HEK293T (cell line): ENCODE measurements around the gene PRR22.
A peak's percentile ranks its signal among the peaks of the same experiment; 100 is the strongest.

Experiments used
- ARNT ChIP-seq: fragments of 450-650 bp; IDR thresholded peaks from 2 replicates; pipeline ENCODE4 v1.6.1; 2017; ENCODE audit warnings: mild to moderate bottlenecking
- BHLHE40 ChIP-seq: fragments of 450-650 bp; IDR thresholded peaks from 2 replicates; pipeline ENCODE4 v1.6.1; 2016; ENCODE audit warnings: mild to moderate bottlenecking, moderate library complexity, borderline replicate concordance
- ELF4 ChIP-seq: fragments of 450-650 bp; IDR thresholded peaks from 2 replicates; pipeline ENCODE4 v1.6.1; 2017; ENCODE audit warnings: antibody characterized with exemption
- FOXA1 ChIP-seq: fragments of 450-650 bp; IDR thresholded peaks from 2 replicates; pipeline ENCODE4 v1.6.1; 2016; ENCODE audit warnings: mild to moderate bottlenecking
- FOXK2 ChIP-seq: fragments of 450-650 bp; IDR thresholded peaks from 2 replicates; pipeline ENCODE4 v1.6.1; 2016; ENCODE audit warnings: mild to moderate bottlenecking
- FOXM1 ChIP-seq: fragments of 450-650 bp; IDR thresholded peaks from 2 replicates; pipeline ENCODE4 v1.6.1; 2017; ENCODE audit warnings: mild to moderate bottlenecking, borderline replicate concordance
- L3MBTL2 ChIP-seq: fragments of 450-650 bp; conservative IDR thresholded peaks from 2 replicates; pipeline ENCODE4 v1.6.1; 2016; ENCODE audit warnings: mild to moderate bottlenecking
- LEF1 ChIP-seq: fragments of 450-650 bp; IDR thresholded peaks from 2 replicates; pipeline ENCODE4 v1.6.1; 2017; ENCODE audit warnings: mild to moderate bottlenecking, borderline replicate concordance
- PKNOX1 ChIP-seq: fragments of 450-650 bp; IDR thresholded peaks from 2 replicates; pipeline ENCODE4 v1.6.1; 2016
- SP1 ChIP-seq: fragments of 450-650 bp; IDR thresholded peaks from 2 replicates; pipeline ENCODE4 v1.6.1; 2017
- SUZ12 ChIP-seq: fragments of 450-650 bp; IDR thresholded peaks from 2 replicates; pipeline ENCODE4 v1.6.1; 2016; ENCODE audit warnings: mild to moderate bottlenecking
- TARDBP ChIP-seq: fragments of 450-650 bp; IDR thresholded peaks from 2 replicates; pipeline ENCODE4 v1.6.1; 2016
- ZNF384 ChIP-seq: fragments of 450-650 bp; IDR thresholded peaks from 2 replicates; pipeline ENCODE4 v1.6.1; 2016

DNA sequence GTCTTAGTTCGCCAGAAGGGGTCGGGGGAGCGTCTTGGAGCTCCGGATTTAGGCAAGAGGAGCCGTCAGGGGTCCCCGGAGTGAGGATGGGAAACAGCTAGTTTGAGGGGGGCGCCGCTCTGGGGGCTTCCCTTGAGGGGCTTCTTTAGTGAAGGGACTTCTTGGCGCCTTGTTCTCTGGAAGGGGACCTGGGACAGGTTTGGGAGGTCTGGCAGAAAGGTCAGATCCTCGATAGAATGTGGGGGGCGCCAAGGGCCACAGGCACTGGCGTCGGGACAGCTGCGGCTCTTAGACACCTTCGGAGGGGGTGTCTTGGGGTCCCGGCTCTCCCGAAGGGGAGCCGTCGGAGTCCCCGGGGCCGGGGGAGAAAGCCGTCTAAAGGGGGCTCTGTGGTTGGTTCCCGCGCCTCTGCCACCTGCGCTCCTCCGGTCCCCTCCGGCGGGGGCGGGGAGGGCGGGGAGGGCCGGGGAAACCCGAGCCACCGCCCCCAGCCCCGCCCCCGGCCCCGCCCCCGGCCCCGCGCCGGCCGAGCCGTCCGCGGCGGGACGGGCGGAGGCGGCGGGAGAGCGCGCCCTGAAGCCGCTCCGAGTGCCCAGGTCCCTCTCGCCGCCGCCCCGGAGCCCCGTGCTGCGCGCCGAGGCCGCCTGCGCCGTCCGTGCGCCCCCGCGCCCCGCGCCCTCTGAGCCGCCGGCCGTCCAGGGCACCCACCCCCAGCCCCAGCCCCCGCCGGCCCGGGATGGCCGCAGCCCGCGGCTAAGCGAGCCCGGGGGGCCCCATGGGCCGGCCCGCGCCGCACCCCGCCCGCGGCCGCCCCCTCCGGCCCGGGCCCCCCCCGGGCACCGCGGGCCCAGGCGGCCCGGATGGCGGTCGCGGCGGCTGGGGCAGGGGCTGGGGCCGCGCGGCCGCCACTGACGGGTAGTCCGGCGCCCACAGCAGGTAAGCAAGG, 20.2 kb upstream of the PRR22 start, which contains the start of gene NRTN:
- TF ChIP-seq ELF4 (no peak), SUZ12 (no peak), BHLHE40 (no peak), FOXK2 (no peak), ZNF384 (no peak), PKNOX1 (no peak), FOXM1 (no peak), SP1 (no peak), L3MBTL2 (0 out of 2 replicates have a peak, but pooled peaks have one; percentile 21), LEF1 (no peak), FOXA1 (no peak), TARDBP (no peak), ARNT (no peak)
